Islet precursor cell (in vitro differentiated cells): Measurements from ENCODE around the gene EPHB1.
A peak's percentile ranks its signal among the peaks of the same experiment; 100 is the strongest.

Experiments used
- DNase-seq: peaks from one replicate; pipeline ENCODE4 v3.0.0-alpha.2; 2018

EPHB1 gene

DNA sequence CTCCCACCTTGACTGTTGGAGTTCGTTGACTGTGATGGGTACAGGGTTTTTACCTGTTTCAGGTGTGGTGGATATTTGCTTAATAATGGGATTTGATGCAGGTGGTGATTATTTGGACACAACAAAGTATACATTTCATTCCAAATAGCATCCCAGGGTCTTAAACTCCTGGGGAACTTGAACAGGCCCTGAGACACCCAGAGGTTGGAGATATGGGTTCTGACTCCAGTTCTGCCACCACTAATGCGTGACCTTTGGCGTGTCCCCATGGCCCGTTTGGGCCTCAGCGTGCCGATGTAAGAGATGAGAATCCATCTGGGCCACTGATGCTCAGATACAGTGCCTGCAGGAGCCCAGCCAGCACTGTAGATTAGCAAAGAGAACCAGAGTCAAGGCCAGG lies 264.5 kb downstream of the EPHB1 start:
- no peak for DNase-seq

DNA sequence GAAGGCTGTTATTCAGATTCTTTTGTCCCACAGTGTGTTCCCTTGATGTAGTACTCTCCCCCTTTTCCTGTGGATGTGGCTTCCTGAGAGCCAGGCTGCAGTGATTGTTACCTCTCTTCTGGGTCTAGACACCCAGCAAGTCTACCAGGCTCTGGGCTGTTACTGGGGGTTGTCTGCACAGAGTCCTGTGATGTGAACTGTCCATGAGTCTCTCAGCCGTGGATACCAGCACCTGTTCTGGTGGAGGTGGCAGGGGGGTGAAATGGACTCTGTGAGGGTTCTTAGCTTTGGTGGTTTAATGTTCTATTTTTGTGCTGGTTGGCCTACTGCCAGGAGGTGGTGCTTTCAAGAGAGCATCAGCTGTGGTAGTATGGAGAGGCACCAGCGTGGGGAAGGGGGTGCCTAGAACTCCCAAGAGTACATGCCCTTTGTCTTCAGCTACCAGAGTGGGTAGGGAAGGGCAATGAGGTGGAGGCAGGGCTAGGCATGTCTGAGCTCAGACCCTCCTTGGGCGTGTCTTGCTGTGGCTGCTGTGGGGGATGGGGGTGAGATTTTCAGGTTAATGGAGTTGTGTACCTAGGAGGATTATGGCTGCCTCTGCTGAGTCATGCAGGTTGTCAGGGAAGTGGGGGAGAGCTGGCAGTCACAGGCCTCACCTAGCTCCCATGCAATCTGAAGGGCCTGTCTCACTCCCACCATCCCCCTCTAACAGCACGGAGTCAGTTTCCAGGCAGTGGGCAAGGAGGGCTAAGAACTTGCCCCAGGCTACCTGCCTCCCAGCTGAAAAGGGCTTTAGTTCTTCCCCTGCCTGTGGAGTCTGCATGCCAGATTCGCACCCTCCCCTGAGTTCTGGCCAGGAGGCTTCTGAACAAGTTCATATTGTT lies 272.0 kb downstream of the EPHB1 start:
- DNase-seq = peak; percentile 93

DNA sequence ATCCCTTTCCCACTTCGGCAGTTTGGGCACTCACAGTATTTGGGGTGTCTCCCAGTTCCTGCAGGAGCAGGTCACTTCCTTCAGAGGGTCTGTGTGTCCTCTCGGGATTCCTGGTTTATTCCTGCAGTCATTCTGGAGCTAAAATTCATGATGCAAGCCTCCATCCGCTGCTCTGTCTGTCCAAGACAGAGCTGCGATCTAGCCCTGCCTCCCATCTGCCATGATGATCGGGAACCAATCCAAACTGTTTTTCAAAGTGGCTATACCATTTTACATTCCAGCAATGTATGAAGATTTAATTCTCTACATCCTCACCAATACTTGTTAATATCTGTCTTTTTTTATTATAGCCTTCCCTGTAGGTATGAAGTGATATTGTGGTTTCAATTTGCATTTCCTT lies 273.0 kb downstream of the EPHB1 start:
- no peak for DNase-seq

DNA sequence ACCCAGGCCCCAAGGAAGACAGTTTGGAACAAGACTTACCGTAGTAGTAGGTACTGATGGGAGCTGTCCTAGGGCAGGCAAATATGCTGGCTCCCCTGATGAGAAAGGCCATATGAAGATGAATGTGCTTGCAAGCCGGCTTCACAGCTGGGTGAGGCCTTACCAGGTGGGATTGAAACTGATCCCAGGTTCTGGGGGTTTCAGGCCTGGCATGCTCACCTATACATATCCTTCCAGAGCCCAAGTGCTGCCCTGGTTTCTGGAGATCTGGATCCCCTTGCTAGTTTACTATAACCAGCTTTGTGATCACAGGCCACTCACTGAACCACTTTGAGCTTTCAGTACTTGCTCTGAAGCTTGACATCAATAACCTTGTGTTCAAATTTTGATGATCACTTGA lies 274.3 kb downstream of the EPHB1 start:
- DNase-seq = no peak

DNA sequence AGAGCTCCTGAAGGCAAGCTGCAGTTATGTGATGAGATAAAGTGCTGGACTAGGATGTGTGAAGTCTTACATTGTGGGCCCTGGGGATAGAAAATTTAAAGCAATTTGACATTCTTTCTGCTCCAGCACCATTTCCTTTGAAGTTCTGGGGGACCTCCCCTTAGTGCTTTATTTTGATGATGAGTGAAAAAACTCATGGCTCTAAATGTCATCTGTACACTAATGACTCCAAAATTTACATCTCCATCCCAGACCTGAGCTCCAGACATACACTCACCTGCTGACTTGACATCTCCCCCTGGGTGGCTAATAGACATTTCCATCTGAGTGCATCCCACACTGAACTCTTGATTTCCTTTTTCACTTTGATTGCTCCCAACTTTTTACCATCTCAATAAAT lies 276.4 kb downstream of the EPHB1 start:
- no peak for DNase-seq

DNA sequence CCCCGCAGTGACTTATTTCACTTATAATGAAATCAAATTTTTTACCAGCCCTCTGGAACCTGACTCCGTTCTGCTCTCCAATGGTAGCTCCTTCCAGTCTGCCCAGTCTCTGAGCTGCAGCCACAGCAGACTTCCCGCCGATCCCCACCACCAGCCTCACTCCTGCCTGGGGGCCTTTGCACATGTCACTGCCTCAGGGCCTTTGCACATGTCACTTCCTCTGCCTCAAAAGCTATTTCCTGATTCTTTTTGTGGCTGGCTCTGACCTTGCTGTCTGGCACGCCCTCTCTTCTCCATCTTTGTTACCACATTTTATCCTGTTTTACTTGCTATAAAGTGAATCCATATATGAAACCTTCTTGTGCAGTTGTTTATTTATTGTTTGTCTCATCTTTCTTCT lies 277.4 kb downstream of the EPHB1 start:
- DNase-seq = no peak

DNA sequence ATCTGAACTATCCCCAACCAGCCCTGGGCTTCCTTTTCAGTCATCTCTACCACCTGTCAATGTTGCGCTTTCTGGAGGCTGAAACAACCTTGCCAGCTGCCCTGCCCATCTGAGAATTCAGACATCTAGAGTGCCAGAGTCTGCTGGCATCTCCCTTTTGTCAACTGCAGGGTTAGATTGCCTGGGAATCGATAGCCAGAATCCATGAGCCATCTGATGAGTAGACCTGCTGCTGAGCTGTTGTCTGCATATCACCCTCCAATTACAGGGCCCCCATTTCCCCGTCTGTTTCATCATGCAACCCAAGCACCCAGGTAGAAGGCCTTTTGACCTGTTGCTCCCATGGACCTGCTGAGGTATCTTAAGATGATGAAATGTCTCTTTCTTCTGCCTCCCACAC lies 280.1 kb downstream of the EPHB1 start:
- no peak for DNase-seq

DNA sequence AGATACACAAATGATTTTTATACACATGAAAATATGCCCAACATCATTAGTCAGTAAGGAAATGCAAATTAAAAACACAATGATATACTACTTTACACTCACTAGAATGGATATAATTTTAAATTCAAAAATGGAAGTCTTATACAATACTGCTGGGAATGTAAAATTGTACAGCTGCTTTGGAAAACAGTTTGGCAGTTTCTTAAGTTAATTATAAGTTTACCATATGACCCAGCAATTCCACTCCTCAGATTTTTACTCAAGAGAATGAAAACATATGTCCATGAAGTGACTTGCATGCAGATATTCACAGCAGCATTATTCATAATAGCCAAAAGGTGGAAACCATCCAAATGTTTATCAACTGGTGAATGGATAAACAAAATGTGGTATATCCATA lies 281.3 kb downstream of the EPHB1 start:
- no peak for DNase-seq

DNA sequence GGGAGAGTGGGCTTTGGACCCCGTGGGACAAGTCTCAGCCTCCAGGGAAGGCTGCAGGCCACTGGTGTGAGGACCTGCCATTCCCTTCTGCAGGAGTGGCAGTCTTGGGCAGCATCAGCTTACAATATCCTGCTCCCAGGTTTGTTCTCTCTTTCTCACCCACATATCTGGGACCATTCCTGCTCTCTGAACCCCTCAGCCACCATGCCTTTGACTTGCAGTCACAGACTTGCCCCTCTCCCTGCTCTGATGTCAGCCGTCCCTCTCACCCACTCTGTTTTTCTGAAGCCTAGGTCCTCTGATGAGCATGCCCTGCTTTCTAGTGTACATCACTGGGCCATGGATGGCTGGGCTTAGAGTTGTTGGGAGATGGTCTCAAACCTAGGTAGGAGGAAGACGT lies 282.1 kb downstream of the EPHB1 start:
- DNase-seq = peak; percentile 22

DNA sequence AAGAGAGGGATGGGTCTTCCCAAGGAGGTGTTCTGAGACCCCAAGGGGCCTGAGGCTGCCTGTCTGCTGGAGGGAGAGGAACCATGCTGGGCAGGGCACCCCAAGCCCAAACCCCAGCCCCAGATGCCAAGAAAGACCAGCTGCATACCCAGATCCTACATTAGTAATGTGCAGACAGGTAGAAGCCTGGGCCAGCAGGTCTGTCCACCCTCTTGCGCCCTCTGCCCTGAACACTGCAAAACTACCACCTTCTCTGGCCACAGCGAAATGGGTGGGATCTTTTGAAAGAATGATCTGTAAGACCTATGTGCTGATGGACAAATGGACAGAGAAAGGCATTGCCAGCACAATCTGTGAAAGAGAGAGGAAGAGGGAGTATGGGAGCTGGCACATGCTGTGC lies 283.2 kb downstream of the EPHB1 start:
- peak; percentile 50 for DNase-seq

DNA sequence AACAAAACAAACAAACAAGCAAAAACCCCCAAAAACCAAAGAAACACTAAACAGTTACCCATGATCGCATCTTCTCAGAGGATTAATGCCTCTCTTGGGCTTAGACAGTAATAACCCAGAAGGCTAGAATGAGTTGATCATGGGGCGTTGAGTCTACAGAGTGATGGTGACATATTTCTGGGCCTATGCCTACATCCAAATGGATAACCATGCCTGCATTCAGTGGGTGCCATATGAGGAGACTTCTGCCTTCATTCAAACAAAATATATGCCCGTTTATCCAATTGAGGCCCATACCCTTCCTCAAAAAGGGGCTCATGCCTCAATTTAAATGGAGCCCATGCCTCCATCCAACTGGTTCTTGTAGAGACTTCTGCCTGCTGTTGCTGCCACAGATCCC lies 284.0 kb downstream of the EPHB1 start:
- peak; percentile 7 for DNase-seq

DNA sequence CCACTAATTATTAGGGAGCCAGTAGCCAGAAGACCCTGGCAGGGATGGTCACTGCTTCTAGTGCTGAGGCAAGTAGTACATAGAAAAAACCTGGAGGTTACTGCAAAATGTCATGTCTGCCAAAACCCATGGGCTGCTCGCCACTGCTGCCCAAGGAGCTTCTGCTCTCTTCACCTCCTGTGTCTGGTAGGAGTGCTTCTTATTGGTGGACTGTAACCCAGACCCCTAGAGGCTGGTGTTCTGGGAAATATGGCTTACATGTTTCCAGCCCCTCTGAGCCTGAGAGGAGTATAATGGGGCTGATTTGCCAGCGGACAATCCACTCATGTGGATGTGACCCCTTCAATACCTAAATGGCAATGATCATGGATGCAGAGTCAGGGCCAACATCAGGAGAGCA lies 286.4 kb downstream of the EPHB1 start:
- DNase-seq = no peak

DNA sequence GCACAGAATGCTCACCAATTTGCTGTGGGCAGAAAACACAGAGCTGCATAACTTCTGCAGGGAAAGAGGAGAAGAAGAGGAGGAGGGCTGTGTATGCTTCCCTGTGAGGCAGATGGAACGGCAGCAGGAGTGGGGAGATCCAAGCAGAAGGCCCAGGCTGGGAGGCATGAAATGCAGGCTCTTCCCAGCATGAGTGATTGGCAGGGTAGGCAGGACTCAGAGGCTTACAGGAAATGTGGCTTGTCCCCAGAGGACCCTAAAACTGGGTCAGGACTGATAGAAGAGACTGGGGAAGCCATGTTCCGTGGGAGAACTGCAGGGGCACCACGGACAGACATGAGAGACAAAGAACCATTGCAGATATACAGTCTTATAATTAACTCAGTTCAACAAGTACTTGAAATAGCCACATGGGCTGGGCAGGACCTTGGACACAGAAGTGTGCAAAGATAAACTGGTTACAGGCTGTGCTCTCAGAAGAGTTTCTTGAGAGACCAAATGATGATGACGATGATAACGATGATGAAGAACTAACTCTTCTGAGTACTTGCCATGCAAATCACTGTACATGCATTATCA lies 286.9 kb downstream of the EPHB1 start:
- DNase-seq = no peak

DNA sequence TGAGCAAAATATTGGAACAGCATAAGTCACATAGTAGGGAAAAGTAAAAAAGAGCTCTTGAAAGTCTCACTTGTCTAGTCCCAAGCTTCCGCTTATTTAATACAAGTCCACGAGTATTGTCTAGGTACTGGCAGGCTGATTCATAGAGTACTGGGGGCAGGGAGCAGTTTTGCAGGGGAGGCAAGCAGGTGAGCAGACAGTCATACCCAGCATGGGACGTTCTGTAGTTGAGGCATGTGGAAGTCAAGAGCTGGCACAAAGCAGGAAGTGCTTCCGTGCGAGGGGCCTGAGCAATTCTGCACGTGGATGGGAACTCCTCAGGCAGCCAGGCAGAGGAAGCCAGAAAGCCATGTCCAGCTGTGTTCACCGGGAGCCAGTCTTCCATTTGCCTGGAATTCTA lies 287.6 kb downstream of the EPHB1 start:
- no peak for DNase-seq

DNA sequence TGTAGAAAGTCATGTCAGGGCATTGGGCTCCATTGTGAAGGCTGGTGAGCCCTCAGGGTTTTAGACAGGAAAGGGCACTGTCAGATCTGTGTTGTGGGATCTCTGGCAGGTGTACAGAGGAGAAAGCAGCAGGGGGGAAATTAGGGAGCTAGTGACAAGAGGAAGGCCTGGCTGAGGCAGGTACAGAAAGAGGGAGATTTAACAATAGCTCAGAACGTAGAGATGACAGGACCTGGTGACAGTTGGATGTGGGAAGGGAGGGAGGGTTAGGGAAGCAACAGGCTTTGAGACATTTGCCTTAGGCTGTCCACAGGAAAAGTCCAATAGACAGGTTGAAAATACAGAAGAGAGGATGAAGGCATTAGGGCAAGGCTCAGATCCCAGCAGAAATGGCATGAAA lies 288.1 kb downstream of the EPHB1 start:
- no peak for DNase-seq

DNA sequence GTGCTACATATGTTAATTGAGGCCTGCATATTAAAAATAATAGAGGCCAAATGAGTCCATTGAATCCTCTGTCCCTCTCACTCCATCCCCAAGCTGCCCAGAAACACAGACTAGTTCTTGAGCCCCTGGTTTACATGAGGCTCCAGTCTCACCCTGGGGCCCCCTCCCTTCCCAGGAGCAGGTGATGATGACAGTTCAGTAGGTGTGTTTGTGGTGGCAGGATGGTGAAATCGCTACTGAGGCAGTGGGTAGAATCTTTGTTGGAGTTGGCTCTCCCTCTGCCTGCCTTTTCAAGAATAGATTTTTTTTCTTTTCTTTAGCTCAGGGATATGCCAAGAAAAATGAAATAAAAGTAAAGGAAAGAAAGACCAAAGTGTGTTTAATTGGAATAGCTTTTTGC lies 288.7 kb downstream of the EPHB1 start:
- DNase-seq = no peak

DNA sequence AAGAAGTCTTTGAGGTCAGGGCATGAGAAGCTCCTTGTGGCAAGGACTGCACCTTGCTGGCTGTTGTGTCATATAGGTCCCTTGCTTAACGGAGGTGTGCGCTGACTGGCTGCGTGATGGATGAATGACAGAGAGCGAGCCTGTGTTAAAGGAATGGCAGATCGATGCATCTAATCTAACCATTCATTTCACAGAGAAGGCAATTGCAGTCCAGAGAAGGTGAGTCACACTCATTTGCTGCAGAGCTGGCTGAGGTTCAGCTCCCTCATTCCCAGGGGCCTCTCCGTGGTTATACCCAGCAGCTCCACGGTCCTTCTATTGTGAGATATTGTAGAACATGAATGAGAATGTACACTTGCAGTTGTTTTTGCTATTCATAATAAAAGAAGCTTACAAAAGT lies 289.3 kb downstream of the EPHB1 start:
- DNase-seq = no peak

DNA sequence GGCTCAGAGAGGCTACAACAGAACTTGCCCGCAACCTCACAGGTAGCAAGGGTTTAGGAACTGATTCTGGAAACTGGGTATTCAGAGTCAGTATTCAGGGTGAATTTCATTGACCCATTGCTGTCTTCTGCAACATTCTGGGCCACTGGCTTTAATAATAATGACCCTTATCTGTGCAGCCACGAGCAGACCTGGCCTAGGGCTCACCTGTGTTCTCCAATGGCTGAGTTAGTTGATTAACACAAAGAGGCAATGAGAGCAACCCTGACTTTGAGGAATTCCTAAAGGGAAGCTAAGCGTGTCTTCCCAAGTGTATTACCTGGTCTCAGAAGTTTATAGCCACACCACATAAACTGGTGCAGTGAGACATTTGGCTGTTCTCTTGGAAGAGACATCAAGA lies 289.9 kb downstream of the EPHB1 start:
- no peak for DNase-seq

DNA sequence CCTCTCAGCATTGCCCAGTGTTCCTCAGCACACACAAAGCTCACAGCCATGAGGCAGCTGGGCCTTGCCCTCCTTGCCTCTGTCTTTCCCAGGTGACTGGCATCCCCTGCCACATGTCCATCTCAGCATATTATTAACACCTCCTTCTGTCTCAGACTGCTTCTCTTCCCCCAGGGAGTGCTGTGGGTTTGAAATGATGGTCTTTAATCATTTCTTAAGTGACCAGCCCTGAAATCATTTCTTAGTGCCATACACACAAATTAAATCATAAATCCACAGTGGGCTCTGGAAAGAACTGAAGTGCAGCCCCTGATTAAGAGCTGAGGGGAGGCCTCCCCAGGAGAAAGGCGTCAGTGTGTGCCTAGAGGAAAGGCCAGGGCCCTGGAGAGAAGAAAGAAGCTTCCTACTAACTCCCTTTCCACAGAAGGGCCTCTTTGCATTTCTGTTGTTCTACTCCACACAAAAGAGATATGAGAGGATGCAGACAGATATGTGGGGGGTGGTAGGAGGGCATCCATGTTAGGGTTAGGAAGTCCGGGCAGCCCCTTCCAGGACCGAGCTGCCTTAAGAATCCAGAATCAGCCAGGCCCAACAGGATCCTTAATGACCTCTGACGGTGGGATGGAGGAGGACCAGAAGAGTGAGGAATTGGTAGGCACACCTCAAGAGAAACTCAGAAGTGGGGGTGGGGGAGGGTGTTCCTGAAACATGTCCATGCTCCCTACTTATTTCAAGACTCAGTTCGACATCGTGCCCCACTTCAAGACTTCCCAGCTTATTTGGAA lies 290.8 kb downstream of the EPHB1 start:
- no peak for DNase-seq

DNA sequence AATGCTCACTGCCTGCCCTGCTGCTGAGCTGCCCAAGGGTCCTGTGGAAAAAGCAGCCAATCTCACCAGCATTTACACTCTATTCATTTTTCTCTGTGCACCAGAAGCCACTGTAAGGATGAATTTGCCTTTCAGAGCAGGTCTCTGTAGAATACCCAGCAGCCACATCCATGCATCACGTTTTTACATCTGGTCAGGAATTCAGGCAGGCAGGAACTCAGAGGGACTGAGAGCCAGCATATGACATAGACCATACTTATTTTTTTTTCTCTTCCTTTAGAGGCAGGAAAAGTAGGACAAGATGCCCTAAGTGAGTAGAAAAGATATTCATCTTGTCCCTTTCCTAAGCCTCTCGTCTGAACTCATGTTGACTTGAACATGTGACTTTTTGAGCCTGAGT lies 292.7 kb downstream of the EPHB1 start:
- DNase-seq = peak; percentile 9

DNA sequence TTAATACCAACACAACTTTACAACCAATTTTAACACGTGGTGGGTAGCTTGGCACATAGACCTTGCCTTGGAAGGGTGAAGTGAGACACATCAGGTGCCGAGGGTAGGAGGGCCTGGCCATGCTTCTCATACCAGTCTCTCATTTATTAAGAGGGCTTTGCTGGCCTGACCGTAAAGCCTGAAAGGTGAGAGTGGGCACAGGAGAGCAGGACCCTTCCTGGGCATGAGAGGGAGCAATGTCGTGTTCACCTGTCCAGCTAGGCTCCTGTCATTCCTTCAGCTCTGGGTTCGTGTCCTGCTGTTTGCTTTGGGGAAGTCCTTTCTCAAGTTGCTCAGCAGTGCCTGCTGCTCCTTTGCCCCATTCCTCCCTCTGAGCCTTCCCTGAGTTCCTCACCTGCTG lies 294.4 kb downstream of the EPHB1 start:
- DNase-seq = peak; percentile 33

DNA sequence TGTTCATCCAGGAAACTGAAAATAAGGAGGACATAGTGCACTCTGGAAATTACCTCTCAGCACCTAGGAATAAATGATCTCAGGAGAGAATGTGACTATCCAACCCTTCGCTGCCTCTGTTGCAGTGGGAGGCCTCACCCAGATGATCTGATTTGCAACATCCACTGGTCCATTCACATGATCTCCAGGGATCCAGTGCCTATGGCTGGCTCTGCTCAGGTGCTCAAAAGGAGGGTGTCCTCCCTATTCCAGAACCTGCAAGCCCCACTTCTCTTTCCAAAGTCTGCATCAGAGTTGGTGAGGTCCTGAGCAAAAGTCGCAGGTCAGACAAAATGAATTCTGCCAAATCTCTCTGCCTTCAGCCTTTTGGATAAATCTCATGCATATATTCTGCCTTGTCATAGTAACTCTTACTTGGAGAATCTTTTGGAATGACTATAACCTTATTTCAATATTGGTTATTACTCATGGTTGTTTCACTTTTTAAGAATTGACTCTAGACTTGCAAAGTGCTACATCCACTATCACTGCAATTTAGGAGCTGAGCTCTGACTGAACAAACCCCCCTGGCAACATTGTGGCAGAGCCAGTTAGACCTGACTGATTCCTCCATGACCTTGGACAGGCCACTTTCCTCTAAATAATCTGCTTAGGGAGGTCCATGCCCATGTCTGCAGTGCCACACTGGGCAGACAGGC lies 295.1 kb downstream of the EPHB1 start:
- peak; percentile 33 for DNase-seq

DNA sequence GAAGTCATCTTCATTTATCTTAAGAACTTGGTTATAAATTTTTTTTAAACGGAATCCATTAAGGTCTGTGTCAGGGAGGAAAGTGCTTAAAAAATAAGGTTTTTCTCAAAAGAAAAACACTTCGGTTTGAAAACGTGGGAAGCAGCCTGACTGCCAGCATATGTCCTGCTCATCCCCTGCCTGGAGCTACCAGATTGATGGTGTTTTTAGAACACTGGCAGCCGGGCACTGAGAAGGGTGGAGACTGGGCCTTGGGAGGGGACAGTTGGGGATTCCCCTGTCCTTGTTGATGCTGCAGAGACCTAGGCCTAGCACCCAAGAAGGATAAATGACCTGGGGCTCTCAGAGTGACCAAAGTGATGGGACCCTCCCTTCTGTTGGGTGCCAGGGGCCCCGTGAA lies 296.9 kb downstream of the EPHB1 start:
- peak; percentile 37 for DNase-seq
